Measurements from ENCODE around the gene ITPK1. TPM values are rescaled to one million over a fixed set of nuclear protein-coding genes. Genes with fewer than 3 reads are reported as not detected.

The ITPK1 gene
- total RNA-seq, 2 experiments from 2014 or later = 17.8 to 34.7 TPM

DNA sequence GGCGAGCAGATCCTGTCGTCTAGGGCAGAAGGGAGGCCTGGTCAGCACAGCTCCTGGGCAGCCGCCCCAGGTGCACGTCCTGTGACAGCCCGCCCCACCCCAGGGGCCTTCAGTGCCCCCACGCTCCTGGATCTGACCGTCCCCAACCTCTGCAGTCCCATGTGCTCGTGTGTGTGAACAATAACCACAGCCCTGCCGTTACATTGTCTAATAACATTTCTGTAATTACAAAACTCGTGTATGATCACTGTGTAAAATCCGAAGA, 153.0 kb downstream of the ITPK1 start:
- H3K79me2 ChIP-seq (ENCODE audit: insufficient read depth, low read depth, low read length) = no peaks in the 10 kb centered on the region
- no peaks in the 10 kb centered on the region for H3K4me1 ChIP-seq (ENCODE audit: insufficient read depth, low read length, poor library complexity, severe bottlenecking)
- H3K9me2 ChIP-seq (ENCODE audit: insufficient read depth, low read length) = no peaks in the 10 kb centered on the region
- CTCF ChIA-PET (ENCODE audit: unreplicated experiment) = no interaction called here
- POLR2A ChIA-PET = interaction anchor here (1.0 kb wide), 1 partner anchor 213 kb away, joined by 3 read pairs; no protein-coding TSS in a partner anchor
- BruUV-seq (replicated peaks) = no TSS peak
- H2AFZ ChIP-seq (ENCODE audit: low read length) = no peak overlapping the region
- H3K9me3 ChIP-seq (ENCODE audit: low read length) = no peaks in the 10 kb centered on the region
- DNase-seq (ENCODE audit: low spot score) = no peak
- no peak for TF ChIP-seq CTCF (conservative IDR thresholded peaks at IDR 0.05; ENCODE audit: low read length)
- TF ChIP-seq EZH2phosphoT487 (IDR thresholded peaks at IDR 0.05; ENCODE audit: borderline replicate concordance, low read depth, low read length) = no peak
- no peaks in the 10 kb centered on the region for H3K36me3 ChIP-seq (ENCODE audit: insufficient read depth, low read length)
- no peak overlapping the region for H3K4me3 ChIP-seq (ENCODE audit: low read depth, low read length, poor library complexity, severe bottlenecking)
- H3K4me2 ChIP-seq (ENCODE audit: low read length) = no peak overlapping the region
- intact Hi-C loops (cut with micrococcal nuclease; ENCODE audit: unreplicated experiment) = no loop called here
- no peak overlapping the region for H3K27ac ChIP-seq (ENCODE audit: low read depth, low read length, poor library complexity, severe bottlenecking)
- no peaks in the 10 kb centered on the region for H4K20me1 ChIP-seq (ENCODE audit: insufficient read depth, low read length)

DNA sequence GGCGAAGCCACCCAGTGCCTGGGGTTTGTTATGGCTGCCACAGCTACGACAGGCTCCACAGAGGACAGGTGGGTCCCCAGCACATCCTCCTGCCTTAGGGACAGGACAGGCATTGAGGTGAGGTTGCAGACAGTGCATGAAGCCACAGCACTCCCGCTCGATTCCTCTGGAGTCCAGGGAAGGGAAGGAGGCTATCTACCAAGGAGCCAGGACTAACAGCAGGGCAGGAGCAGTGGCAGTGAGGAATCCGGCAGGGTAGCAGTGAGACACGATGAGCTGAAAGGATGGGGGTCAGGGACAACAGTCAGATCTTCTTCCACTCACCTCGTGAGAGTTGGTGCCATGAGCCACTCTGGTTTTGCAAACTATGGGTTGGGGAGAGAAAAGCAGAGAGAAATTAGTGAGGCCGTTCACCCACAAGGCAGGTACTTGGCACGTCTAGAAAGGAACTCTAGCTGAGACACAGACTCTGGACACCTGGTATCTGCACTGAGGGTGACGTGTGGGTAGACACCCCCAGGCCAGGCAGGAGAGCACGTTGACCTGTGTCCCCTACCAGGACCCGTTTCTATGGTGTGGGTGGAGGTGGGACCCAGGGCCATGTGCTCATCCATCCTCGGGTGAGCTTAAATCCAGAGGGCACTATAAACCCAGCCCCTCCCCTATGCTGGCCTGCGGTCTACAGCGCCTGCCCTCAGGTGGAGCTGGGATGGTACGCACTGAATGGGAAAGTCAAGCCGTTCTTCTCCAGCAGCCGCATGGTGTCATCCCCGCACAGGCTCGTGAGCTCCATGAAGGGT, 153.5 kb downstream of the ITPK1 start:
- no peak overlapping the region for H3K27ac ChIP-seq (ENCODE audit: low read depth, low read length, poor library complexity, severe bottlenecking)
- ChIA-PET POLR2A (interaction anchor here (1.0 kb wide), 1 partner anchor 212 kb away, joined by 3 read pairs; no protein-coding TSS in a partner anchor), CTCF (ENCODE audit: unreplicated experiment) (no interaction called here)
- H4K20me1 ChIP-seq (ENCODE audit: insufficient read depth, low read length) = no peaks in the 10 kb centered on the region
- no peak overlapping the region for H3K4me2 ChIP-seq (ENCODE audit: low read length)
- no peaks in the 10 kb centered on the region for H3K9me3 ChIP-seq (ENCODE audit: low read length)
- H3K4me1 ChIP-seq (ENCODE audit: insufficient read depth, low read length, poor library complexity, severe bottlenecking) = no peaks in the 10 kb centered on the region
- TF ChIP-seq CTCF (conservative IDR thresholded peaks at IDR 0.05; ENCODE audit: low read length) = no peak
- no TSS peak for BruUV-seq (replicated peaks)
- intact Hi-C loops (cut with micrococcal nuclease; ENCODE audit: unreplicated experiment) = no loop called here
- no peaks in the 10 kb centered on the region for H3K36me3 ChIP-seq (ENCODE audit: insufficient read depth, low read length)
- no peak overlapping the region for H2AFZ ChIP-seq (ENCODE audit: low read length)
- H3K4me3 ChIP-seq (ENCODE audit: low read depth, low read length, poor library complexity, severe bottlenecking) = no peak overlapping the region
- no peak for DNase-seq (ENCODE audit: low spot score)
- H3K79me2 ChIP-seq (ENCODE audit: insufficient read depth, low read depth, low read length) = no peaks in the 10 kb centered on the region
- no peaks in the 10 kb centered on the region for H3K9me2 ChIP-seq (ENCODE audit: insufficient read depth, low read length)

GRCh38 chr14:92961567-92961855, 154.2 kb downstream of the ITPK1 start:
- no peaks in the 10 kb centered on the region for H3K9me3 ChIP-seq (ENCODE audit: low read length)
- no peaks in the 10 kb centered on the region for H3K9me2 ChIP-seq (ENCODE audit: insufficient read depth, low read length)
- BruUV-seq (replicated peaks) = no TSS peak
- H3K79me2 ChIP-seq (ENCODE audit: insufficient read depth, low read depth, low read length) = no peaks in the 10 kb centered on the region
- no peaks in the 10 kb centered on the region for H4K20me1 ChIP-seq (ENCODE audit: insufficient read depth, low read length)
- DNase-seq (ENCODE audit: low spot score) = no peak
- H2AFZ ChIP-seq (ENCODE audit: low read length) = no peak overlapping the region
- no peaks in the 10 kb centered on the region for H3K4me1 ChIP-seq (ENCODE audit: insufficient read depth, low read length, poor library complexity, severe bottlenecking)
- intact Hi-C loops (cut with micrococcal nuclease; ENCODE audit: unreplicated experiment) = no loop called here
- ChIA-PET POLR2A (no interaction called here), CTCF (ENCODE audit: unreplicated experiment) (no interaction called here)
- no peaks in the 10 kb centered on the region for H3K36me3 ChIP-seq (ENCODE audit: insufficient read depth, low read length)
- H3K4me2 ChIP-seq (ENCODE audit: low read length) = no peak overlapping the region
- H3K4me3 ChIP-seq (ENCODE audit: low read depth, low read length, poor library complexity, severe bottlenecking) = no peak overlapping the region
- TF ChIP-seq CTCF (conservative IDR thresholded peaks at IDR 0.05; ENCODE audit: low read length) (no peak), EZH2phosphoT487 (IDR thresholded peaks at IDR 0.05; ENCODE audit: borderline replicate concordance, low read depth, low read length) (no peak)
- H3K27ac ChIP-seq (ENCODE audit: low read depth, low read length, poor library complexity, severe bottlenecking) = no peak overlapping the region

Measured in OCI-LY7 (cell line).